H1 (cell line): Measurements from ENCODE around the gene ZNF334. TPM values are rescaled to one million over a fixed set of nuclear protein-coding genes. Genes with fewer than 3 reads are reported as not detected.

Source experiments
- CTCF ChIA-PET: fragments of 300-600 bp; sonication (Branson Sonifier 250); formaldehyde crosslinking; loops from one replicate; lab custom pipeline; 2021; ENCODE audit not compliant: partially characterized antibody; lab: Charles Lee
- POLR2A ChIA-PET: fragments of 300-600 bp; sonication (Branson Sonifier 250); formaldehyde crosslinking; loops from one replicate; lab custom pipeline; 2021; ENCODE audit warnings: inconsistent platforms; ENCODE audit not compliant: partially characterized antibody; lab: Charles Lee
- DNase-seq, 2 experiments: peaks; one replicate each; pipeline versions ENCODE4 v3.0.0 to v3.0.0-alpha.2; 2010 to 2022; ENCODE audit warnings: low spot score in 2 of 2, low read depth in 1 of 2, mixed read lengths in 1 of 2
- FAIRE-seq: peaks from 2 replicates; lab custom pipeline; 2011; peaks lifted over from hg19 to GRCh38; lab: Jason Lieb, UNC
- H2AFZ ChIP-seq: 2 replicates; pipeline ENCODE4 v1.8.1; 2012; ENCODE audit warnings: low read length, inconsistent platforms
- H2AK5ac ChIP-seq: 2 replicates; pipeline ENCODE4 v1.6.1; 2013; ENCODE audit warnings: low read depth, low read length
- H2BK120ac ChIP-seq: replicated peaks from 2 replicates; pipeline ENCODE3; 2013; ENCODE audit warnings: low read depth, low read length, inconsistent platforms
- H2BK12ac ChIP-seq: 2 replicates; pipeline ENCODE4 v1.6.1; 2013; ENCODE audit warnings: low read depth, low read length
- H2BK15ac ChIP-seq: 2 replicates; pipeline ENCODE4 v1.6.1; 2013; ENCODE audit warnings: low read length
- H2BK20ac ChIP-seq: 2 replicates; pipeline ENCODE4 v1.6.1; 2013; ENCODE audit warnings: low read length
- H2BK5ac ChIP-seq: 2 replicates; pipeline ENCODE4 v1.6.1; 2013; ENCODE audit warnings: low read depth, low read length
- H3K14ac ChIP-seq: 2 replicates; pipeline ENCODE4 v1.6.1; 2013; ENCODE audit warnings: inconsistent platforms; ENCODE audit not compliant: insufficient read length
- H3K18ac ChIP-seq: 2 replicates; pipeline ENCODE4 v1.6.1; 2013; ENCODE audit warnings: low read length; ENCODE audit errors: extremely low read depth
- H3K23ac ChIP-seq: 2 replicates; pipeline ENCODE4 v1.6.1; 2013; ENCODE audit warnings: inconsistent platforms; ENCODE audit not compliant: insufficient read length
- H3K23me2 ChIP-seq: 2 replicates; pipeline ENCODE4 v1.6.1; 2013; ENCODE audit warnings: low read depth, low read length
- H3K27ac ChIP-seq: 2 replicates; pipeline ENCODE4 v1.6.1; 2011; ENCODE audit warnings: low read depth, low read length, inconsistent platforms
- H3K27me3 ChIP-seq, 4 experiments: replicated peaks in 1 of 4; 1 replicate in 1 of 4; 2 replicates in 3 of 4; pipeline versions ENCODE4 v1.6.1 to v1.8.1; 2011 to 2013; ENCODE audit warnings: low read length in 3 of 4, mild to moderate bottlenecking in 3 of 4, inconsistent platforms in 2 of 4, mixed read lengths in 2 of 4, moderate library complexity in 1 of 4; ENCODE audit not compliant: control insufficient read depth in 3 of 4, insufficient read depth in 3 of 4; ENCODE audit errors: extremely low read depth in 1 of 4
- H3K36me3 ChIP-seq, 4 experiments: 2 replicates each; pipeline versions ENCODE4 v1.6.1 to v1.8.1; 2011 to 2013; ENCODE audit warnings: mild to moderate bottlenecking in 4 of 4, low read length in 3 of 4, moderate library complexity in 2 of 4, control low read depth in 1 of 4, inconsistent platforms in 1 of 4; ENCODE audit not compliant: insufficient read depth in 4 of 4, control insufficient read depth in 2 of 4
- H3K4ac ChIP-seq: replicated peaks from 2 replicates; pipeline ENCODE3; 2013; ENCODE audit warnings: low read length, low read depth, mixed read lengths, inconsistent platforms; ENCODE audit not compliant: insufficient read length
- H3K4me1 ChIP-seq, 4 experiments: replicated peaks in 1 of 4; 1 replicate in 1 of 4; 2 replicates in 3 of 4; pipeline versions ENCODE4 v1.6.1 to v1.8.1; 2011 to 2013; ENCODE audit warnings: low read length in 3 of 4, inconsistent platforms in 2 of 4, mixed read lengths in 1 of 4; ENCODE audit not compliant: insufficient read depth in 4 of 4, control insufficient read depth in 3 of 4
- H3K4me2 ChIP-seq, 2 experiments: 2 replicates each; pipeline versions ENCODE4 v1.6.1 to v1.8.1; 2011 to 2013; ENCODE audit warnings: low read depth in 2 of 2, low read length in 2 of 2, control low read depth in 1 of 2, inconsistent platforms in 1 of 2, mild to moderate bottlenecking in 1 of 2; ENCODE audit not compliant: insufficient read depth in 1 of 2
- H3K4me3 ChIP-seq, 4 experiments: fragments of 200-600, 300-600 bp in 1 of 4; sonication (generic), shearing (Covaris generic), sonication (Bioruptor Twin) in 1 of 4; 2 replicates each; pipeline versions ENCODE4 v1.5.1 to v1.8.1; 2011 to 2016; ENCODE audit warnings: low read length in 4 of 4, low read depth in 3 of 4, control low read depth in 2 of 4, inconsistent platforms in 2 of 4, mild to moderate bottlenecking in 2 of 4, mixed read lengths in 1 of 4, moderate library complexity in 1 of 4; ENCODE audit not compliant: insufficient read depth in 2 of 4; ENCODE audit errors: extremely low read depth in 1 of 4
- H3K56ac ChIP-seq: replicated peaks from 2 replicates; pipeline ENCODE3; 2013; ENCODE audit warnings: low read depth, mild to moderate bottlenecking, mixed read lengths, low read length, inconsistent platforms; ENCODE audit not compliant: insufficient read length
- H3K79me1 ChIP-seq: 2 replicates; pipeline ENCODE4 v1.6.1; 2013; ENCODE audit warnings: low read depth, low read length, control low read depth
- H3K79me2 ChIP-seq, 2 experiments: 2 replicates each; pipeline versions ENCODE4 v1.6.1 to v1.8.1; 2012 to 2013; ENCODE audit warnings: low read length in 2 of 2, mild to moderate bottlenecking in 2 of 2, inconsistent platforms in 1 of 2; ENCODE audit not compliant: insufficient read depth in 2 of 2, control insufficient read depth in 1 of 2
- H3K9ac ChIP-seq, 4 experiments: replicated peaks in 1 of 4; 1 replicate in 1 of 4; 2 replicates in 3 of 4; pipeline versions ENCODE4 v1.6.1 to v1.8.1; 2011 to 2013; ENCODE audit warnings: low read depth in 3 of 4, low read length in 3 of 4, control low read depth in 2 of 4, mild to moderate bottlenecking in 2 of 4, moderate library complexity in 2 of 4, inconsistent platforms in 1 of 4; ENCODE audit errors: extremely low read depth in 1 of 4
- H3K9me3 ChIP-seq, 2 experiments: 2 replicates each; pipeline versions ENCODE4 v1.6.1 to v1.8.1; 2012 to 2013; ENCODE audit warnings: mild to moderate bottlenecking in 2 of 2, moderate library complexity in 2 of 2, control low read depth in 1 of 2, inconsistent platforms in 1 of 2, low read depth in 1 of 2, low read length in 1 of 2, mixed read lengths in 1 of 2; ENCODE audit not compliant: insufficient read depth in 2 of 2
- H4K20me1 ChIP-seq, 2 experiments: replicated peaks in 1 of 2; 2 replicates each; pipeline versions ENCODE3 to v1.8.1; 2011 to 2013; ENCODE audit warnings: inconsistent platforms in 2 of 2, low read length in 2 of 2, mild to moderate bottlenecking in 1 of 2; ENCODE audit not compliant: insufficient read depth in 2 of 2, control insufficient read depth in 1 of 2
- H4K5ac ChIP-seq: 2 replicates; pipeline ENCODE4 v1.6.1; 2013; ENCODE audit warnings: low read length, low read depth, mixed read lengths, inconsistent platforms; ENCODE audit not compliant: insufficient read length
- H4K8ac ChIP-seq: 2 replicates; pipeline ENCODE4 v1.8.0; 2013; ENCODE audit warnings: mild to moderate bottlenecking, moderate library complexity, low read length, inconsistent platforms; ENCODE audit not compliant: insufficient read depth; ENCODE audit errors: extremely low read depth
- H4K91ac ChIP-seq: replicated peaks from 2 replicates; pipeline ENCODE3; 2013; ENCODE audit warnings: low read length, mixed read lengths, inconsistent platforms; ENCODE audit not compliant: insufficient read length
- ASH2L ChIP-seq: fragments of 200-600, 300-600 bp; sonication (generic); IDR thresholded peaks from one replicate; pipeline ENCODE4 v1.7.1; 2017; ENCODE audit warnings: low read length
- CREB1 ChIP-seq: IDR thresholded peaks from 2 replicates; pipeline ENCODE4 v1.6.1; 2012; ENCODE audit warnings: inconsistent platforms
- POLR2AphosphoS5 ChIP-seq: IDR thresholded peaks from 2 replicates; pipeline ENCODE4 v1.6.1; 2011; ENCODE audit warnings: low read depth, low read length
- TEAD4 ChIP-seq: IDR thresholded peaks from 2 replicates; pipeline ENCODE4 v1.6.1; 2012; ENCODE audit warnings: low read depth, low read length, inconsistent platforms, mixed read lengths
- WGBS, 2 experiments: shearing (Covaris generic) in 1 of 2; methylation state at CpG; one replicate each; pipeline versions ENCODE4 v1.1.6 to v1.1.7; 2013 to 2015; ENCODE audit warnings: low lambda C conversion rate in 2 of 2, mixed read lengths in 2 of 2, inconsistent platforms in 1 of 2, low coverage in 1 of 2, missing lambda C conversion rate in 1 of 2; ENCODE audit not compliant: insufficient replicate concordance in 2 of 2, insufficient coverage in 1 of 2, insufficient read length in 1 of 2; ENCODE audit errors: extremely low coverage in 1 of 2, missing lambda C conversion rate in 1 of 2; 5-methylcytosine and 5-hydroxymethylcytosine counted together
- polyA plus RNA-seq, 7 experiments: library from polyadenylated mRNA; depleted of rRNA in 3 of 7; stranded (reverse) in 5 of 7; unstranded in 2 of 7; fragments of >200 nt in 5 of 7; fragments of 200-250 nt in 2 of 7; gene quantifications; 1 replicate in 5 of 7; 2 replicates in 1 of 7; 4 replicates in 1 of 7; pipeline versions ENCODE4 v1.2.1 to v1.2.3, GENCODE V29; 2011 to 2013; ENCODE audit warnings: missing spikeins in 2 of 7, mixed read lengths in 2 of 7
- total RNA-seq: library from RNA; stranded (reverse); fragmentation: NEBNext Ultra II Directional; extraction: Animal tissue kit (Norgen Biotek cat#: 25700); gene quantifications from 2 replicates; pipeline ENCODE4 v1.2.1, GENCODE V29; 2021

Gene ZNF334
- total and polyA plus RNA-seq, 2 of the 8 experiments (the other 6 are each of a cell fraction or from before 2014, with no cell fraction given), result 8.8 to 17.8 TPM

DNA sequence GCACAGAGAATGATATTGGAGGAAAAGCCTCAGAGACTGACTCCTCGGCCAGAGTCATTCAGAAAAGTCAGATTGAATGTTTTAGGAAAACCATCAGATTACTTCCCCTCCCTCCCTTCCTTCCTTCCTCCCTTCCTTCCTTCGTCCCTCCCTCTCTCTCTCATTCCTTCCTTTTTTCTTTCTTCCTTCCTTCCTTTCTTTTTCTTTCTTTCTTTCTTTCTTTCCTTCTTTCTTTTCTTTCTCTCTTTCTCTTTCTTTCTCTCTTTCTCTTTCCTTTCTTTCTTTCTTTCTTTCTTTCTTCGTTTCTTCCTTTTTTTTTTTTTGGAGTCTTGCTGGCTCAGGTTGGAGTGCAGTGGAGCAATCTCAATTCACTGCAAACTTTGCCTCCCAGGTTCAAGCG lies 29.7 kb upstream of the ZNF334 start:
- POLR2A ChIA-PET, result no interaction called here

More for the DNA sequence above, 29.7 kb upstream of the ZNF334 start:
- Histone ChIP-seq H4K8ac (no peak overlapping the region), H3K23ac (no peak overlapping the region), H3K4me3 (no peak overlapping the region), H4K20me1 (no peaks in the 10 kb centered on the region), H3K23me2 (no peaks in the 10 kb centered on the region), H3K79me1 (no peaks in the 10 kb centered on the region), H2BK12ac (no peak overlapping the region), H3K9me3 (no peaks in the 10 kb centered on the region), H3K4me2 (no peak overlapping the region), H3K14ac (no peak overlapping the region), H2BK20ac (no peak overlapping the region), H3K27ac (no peak overlapping the region), H4K5ac (no peak overlapping the region), H3K4me1 (peaks cover 0 to 5% (median 2%) of the 10 kb centered on the region in 4 experiments; a peak in 2 of 7 replicates), H4K91ac (no peak overlapping the region), H3K79me2 (no peaks in the 10 kb centered on the region), H2BK5ac (no peak overlapping the region), H3K9ac (no peak overlapping the region), H3K27me3 (no peaks in the 10 kb centered on the region), H2AFZ (no peak overlapping the region), H3K56ac (no peak overlapping the region), H2AK5ac (no peak overlapping the region), H3K4ac (no peak overlapping the region), H2BK15ac (no peak overlapping the region), H2BK120ac (no peak overlapping the region), H3K18ac (no peak overlapping the region), H3K36me3 (no peaks in the 10 kb centered on the region)
- no peak for FAIRE-seq
- CTCF ChIA-PET, result interaction anchor here (2.0 to 7.3 kb wide), 4 partner anchors 8 to 138 kb away, joined by 8 to 48 read pairs (median 21); partner anchors contain the start of gene OCSTAMP
- TF ChIP-seq POLR2AphosphoS5 (no peak), TEAD4 (no peak), ASH2L (no peak), CREB1 (no peak)
- 67% methylated on average over 4 of the region's 4 CpGs; no CpG with 5 or more reads in 1 of the 2 experiments for WGBS, 2 experiments
- no peak for DNase-seq
